Endothelial cell of umbilical vein (primary cell): ENCODE results near the gene KRT84. TPM values are rescaled to one million over a fixed set of nuclear protein-coding genes. Genes with fewer than 3 reads are reported as not detected.

Source experiments
- BruUV-seq: library from RNA; stranded (reverse); fragments of 400-500 nt; replicated peaks from 2 replicates; lab custom pipeline; 2021; lab: Mats Ljungman, UMichigan
- CTCF ChIA-PET: fragments of 300-600, 350-600 bp; sonication (Branson Sonifier 250); formaldehyde crosslinking; loops from one replicate; lab custom pipeline; 2021; ENCODE audit warnings: antibody characterized with exemption, inconsistent platforms; lab: Charles Lee
- POLR2A ChIA-PET: fragments of 300-600, 350-600 bp; sonication (Branson Sonifier 250); formaldehyde crosslinking; loops from one replicate; lab custom pipeline; 2021; ENCODE audit warnings: antibody characterized with exemption, inconsistent platforms; lab: Charles Lee
- DNase-seq: peaks from one replicate; pipeline ENCODE4 v3.0.0-alpha.2; 2011; ENCODE audit warnings: low read depth, low spot score
- FAIRE-seq: peaks from 2 replicates; lab custom pipeline; 2011; peaks lifted over from hg19 to GRCh38; lab: Jason Lieb, UNC
- H2AFZ ChIP-seq: 2 replicates; pipeline ENCODE4 v1.6.0; 2012; ENCODE audit warnings: low read depth, low read length, control low read depth, inconsistent platforms
- H3K27ac ChIP-seq: 2 replicates; pipeline ENCODE4 v1.5.1; 2011; ENCODE audit warnings: low read depth, mild to moderate bottlenecking, control low read depth, low read length, moderate library complexity; ENCODE audit not compliant: insufficient read depth
- H3K27me3 ChIP-seq, 2 experiments: 2 replicates each; pipeline versions ENCODE4 v1.6.0 to v1.6.1; 2011; ENCODE audit warnings: low read length in 2 of 2, mixed read lengths in 1 of 2; ENCODE audit not compliant: control insufficient read depth in 2 of 2, insufficient read depth in 2 of 2
- H3K36me3 ChIP-seq, 2 experiments: 2 replicates in 1 of 2; 3 replicates in 1 of 2; pipeline ENCODE4 v1.5.1; 2011; ENCODE audit warnings: low read length in 2 of 2, mild to moderate bottlenecking in 1 of 2, moderate library complexity in 1 of 2; ENCODE audit not compliant: control insufficient read depth in 2 of 2, insufficient read depth in 2 of 2; ENCODE audit errors: extremely low read depth in 1 of 2
- H3K4me1 ChIP-seq: 3 replicates; pipeline ENCODE4 v1.5.1; 2011; ENCODE audit warnings: mild to moderate bottlenecking, low read length; ENCODE audit not compliant: control insufficient read depth, insufficient read depth; ENCODE audit errors: extremely low read depth
- H3K4me2 ChIP-seq: 2 replicates; pipeline ENCODE4 v1.6.1; 2011; ENCODE audit warnings: low read length, control low read depth, mixed read lengths; ENCODE audit not compliant: insufficient read depth
- H3K4me3 ChIP-seq, 3 experiments: fragments of 200-600 bp in 1 of 3; sonication (generic), shearing (Covaris generic) in 1 of 3; replicated peaks in 1 of 3; 2 replicates each; pipeline ENCODE4 v1.5.1; 2011 to 2016; ENCODE audit warnings: control low read depth in 3 of 3, low read length in 3 of 3, mild to moderate bottlenecking in 2 of 3, inconsistent platforms in 1 of 3, low read depth in 1 of 3, moderate library complexity in 1 of 3; ENCODE audit not compliant: insufficient read depth in 1 of 3
- H3K79me2 ChIP-seq: 2 replicates; pipeline ENCODE4 v1.6.0; 2012; ENCODE audit warnings: low read length, inconsistent platforms; ENCODE audit not compliant: control insufficient read depth, insufficient read depth
- H3K9ac ChIP-seq: replicated peaks from 2 replicates; pipeline ENCODE3; 2011; ENCODE audit warnings: low read length, control low read depth; ENCODE audit not compliant: insufficient read depth; ENCODE audit errors: extremely low read depth
- H3K9me1 ChIP-seq: replicated peaks from 3 replicates; pipeline ENCODE4 v1.6.0; 2011; ENCODE audit warnings: mild to moderate bottlenecking, low read length; ENCODE audit not compliant: control insufficient read depth, insufficient read depth; ENCODE audit errors: extremely low read depth
- H3K9me3 ChIP-seq: replicated peaks from 2 replicates; pipeline ENCODE4 v1.5.1; 2012; ENCODE audit warnings: low read length, inconsistent platforms; ENCODE audit not compliant: control insufficient read depth, insufficient read depth
- H4K20me1 ChIP-seq: replicated peaks from 2 replicates; pipeline ENCODE3; 2011; ENCODE audit warnings: mild to moderate bottlenecking, low read length; ENCODE audit not compliant: control insufficient read depth, insufficient read depth; ENCODE audit errors: extremely low read depth
- EZH2 ChIP-seq: IDR thresholded peaks from 2 replicates; pipeline ENCODE4 v1.6.1; 2012; ENCODE audit warnings: borderline replicate concordance, low read depth, mild to moderate bottlenecking, moderate library complexity, low read length, inconsistent platforms; ENCODE audit not compliant: severe bottlenecking
- FOS ChIP-seq: IDR thresholded peaks from 2 replicates; pipeline ENCODE4 v1.6.1; 2011; ENCODE audit warnings: mild to moderate bottlenecking, low read length, moderate library complexity, borderline replicate concordance; ENCODE audit not compliant: insufficient read depth
- JUN ChIP-seq: IDR thresholded peaks from 2 replicates; pipeline ENCODE4 v1.6.1; 2011; ENCODE audit warnings: borderline replicate concordance, low read depth; ENCODE audit not compliant: insufficient read length, insufficient read depth
- POLR2A ChIP-seq: IDR thresholded peaks from 2 replicates; pipeline ENCODE4 v1.6.1; 2012; ENCODE audit warnings: low read depth, mild to moderate bottlenecking, control low read depth, low read length
- POLR2AphosphoS5 ChIP-seq: IDR thresholded peaks from 2 replicates; pipeline ENCODE4 v1.6.1; 2012; ENCODE audit warnings: low read depth, mild to moderate bottlenecking, control low read depth, low read length, moderate library complexity; ENCODE audit not compliant: insufficient read depth
- dilution Hi-C: fragments of 300-500 bp; cut with MboI; formaldehyde crosslinking; loops from one replicate; pipeline ENCODE4 v1.15.0; 2019; ENCODE audit warnings: low sequenced_read_pairs; ENCODE audit not compliant: extremely low pct_ligation_motif_present
- intact Hi-C: fragments of 100-400 bp; cut with micrococcal nuclease; formaldehyde crosslinking; loops from one replicate; pipeline ENCODE4 v1.10.0; 2022
- polyA plus RNA-seq, 4 experiments: library from polyadenylated mRNA; depleted of rRNA in 3 of 4; stranded (reverse) in 3 of 4; unstranded in 1 of 4; fragments of >200 nt; gene quantifications; 2 replicates each; pipeline versions ENCODE4 v1.2.1 to v1.2.3, GENCODE V29; 2011 to 2012; ENCODE audit warnings: missing spikeins in 1 of 4
- total RNA-seq: library from RNA; stranded (reverse); gene quantifications from 2 replicates; pipeline ENCODE4 v1.2.3, GENCODE V29; 2021
- TF ChIP-seq, protein P1 (sequence below), 2 donors: IDR thresholded peaks; 1 replicate in 1 of 2; 2 replicates in 1 of 2; pipeline ENCODE4 v1.5.1; 2011; ENCODE audit warnings: low read length in 2 of 2, mild to moderate bottlenecking in 2 of 2, moderate library complexity in 2 of 2, control low read depth in 1 of 2, inconsistent platforms in 1 of 2, low read depth in 1 of 2; ENCODE audit not compliant: insufficient read depth in 1 of 2; ENCODE audit errors: extremely low read depth in 1 of 2
- TF ChIP-seq, protein P2 (sequence below): IDR thresholded peaks from 2 replicates; pipeline ENCODE4 v1.6.1; 2011; ENCODE audit not compliant: insufficient read depth, insufficient read length

Gene KRT84
- total and polyA plus RNA-seq, 2 donors (not counting 3 experiments of a cell fraction or from before 2014, with no cell fraction given), result not detected

DNA sequence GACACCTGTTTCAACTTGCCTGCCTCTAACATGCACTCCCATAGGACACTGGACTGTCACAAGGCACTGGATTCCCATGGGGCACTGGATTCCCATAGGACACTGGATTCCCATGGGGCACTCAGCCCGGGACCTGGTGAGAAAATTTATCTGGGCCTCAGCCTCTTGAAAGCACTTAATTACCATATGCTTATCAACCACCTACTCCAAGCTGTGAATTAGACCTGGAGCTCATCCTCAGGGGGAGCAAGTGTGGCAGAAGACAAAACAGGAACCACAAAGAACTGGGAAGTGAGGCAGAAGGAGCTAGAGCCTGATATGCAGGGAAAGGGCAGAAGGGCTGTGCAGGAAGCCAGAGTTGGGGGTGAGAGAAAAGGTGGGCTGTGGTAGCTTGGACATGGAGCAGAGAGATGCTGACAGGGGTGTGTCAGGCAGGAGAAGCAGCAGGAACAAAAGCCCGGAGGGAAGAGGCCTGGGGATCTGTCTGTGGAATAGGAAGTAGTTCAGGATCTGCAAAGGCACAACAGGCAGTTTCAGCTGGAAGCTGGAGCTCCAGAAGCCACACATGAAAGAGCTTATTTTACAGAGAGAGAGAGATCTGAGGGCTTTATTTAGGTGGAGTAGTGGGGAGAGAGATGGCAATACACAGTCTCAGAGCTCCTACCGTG, 17.6 kb upstream of the KRT84 start:
- no peak for DNase-seq
- no peaks in the 10 kb centered on the region for H3K9me3 ChIP-seq
- H3K9ac ChIP-seq, result no peak overlapping the region
- H3K27ac ChIP-seq, result no peak overlapping the region
- no peaks in the 10 kb centered on the region for H3K4me1 ChIP-seq
- ChIA-PET POLR2A (no interaction called here), CTCF (interaction anchor here (1.0 to 2.0 kb wide), 4 partner anchors 11 to 477 kb away, joined by 3 to 8 read pairs (median 3); no protein-coding TSS in a partner anchor)
- H2AFZ ChIP-seq, result no peak overlapping the region
- no peaks in the 10 kb centered on the region for H3K9me1 ChIP-seq
- intact Hi-C loops (no loop called here), dilution Hi-C loops (no loop called here)
- no peaks in the 10 kb centered on the region for H3K36me3 ChIP-seq
- TF ChIP-seq, protein P1, sequence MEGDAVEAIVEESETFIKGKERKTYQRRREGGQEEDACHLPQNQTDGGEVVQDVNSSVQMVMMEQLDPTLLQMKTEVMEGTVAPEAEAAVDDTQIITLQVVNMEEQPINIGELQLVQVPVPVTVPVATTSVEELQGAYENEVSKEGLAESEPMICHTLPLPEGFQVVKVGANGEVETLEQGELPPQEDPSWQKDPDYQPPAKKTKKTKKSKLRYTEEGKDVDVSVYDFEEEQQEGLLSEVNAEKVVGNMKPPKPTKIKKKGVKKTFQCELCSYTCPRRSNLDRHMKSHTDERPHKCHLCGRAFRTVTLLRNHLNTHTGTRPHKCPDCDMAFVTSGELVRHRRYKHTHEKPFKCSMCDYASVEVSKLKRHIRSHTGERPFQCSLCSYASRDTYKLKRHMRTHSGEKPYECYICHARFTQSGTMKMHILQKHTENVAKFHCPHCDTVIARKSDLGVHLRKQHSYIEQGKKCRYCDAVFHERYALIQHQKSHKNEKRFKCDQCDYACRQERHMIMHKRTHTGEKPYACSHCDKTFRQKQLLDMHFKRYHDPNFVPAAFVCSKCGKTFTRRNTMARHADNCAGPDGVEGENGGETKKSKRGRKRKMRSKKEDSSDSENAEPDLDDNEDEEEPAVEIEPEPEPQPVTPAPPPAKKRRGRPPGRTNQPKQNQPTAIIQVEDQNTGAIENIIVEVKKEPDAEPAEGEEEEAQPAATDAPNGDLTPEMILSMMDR (IDR thresholded peaks at IDR 0.05; ENCODE audit: extremely low read depth in 1 of 2, insufficient read depth in 1 of 2, low read depth in 1 of 2, low read length in 2 of 2), result no peak
- no peak for TF ChIP-seq POLR2A
- TF ChIP-seq JUN, result no peak
- TF ChIP-seq, protein P2, sequence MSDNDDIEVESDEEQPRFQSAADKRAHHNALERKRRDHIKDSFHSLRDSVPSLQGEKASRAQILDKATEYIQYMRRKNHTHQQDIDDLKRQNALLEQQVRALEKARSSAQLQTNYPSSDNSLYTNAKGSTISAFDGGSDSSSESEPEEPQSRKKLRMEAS, result no peak
- TF ChIP-seq POLR2AphosphoS5, result no peak
- no peak for TF ChIP-seq FOS
- no peak for TF ChIP-seq EZH2
- no peak for FAIRE-seq
- no peaks in the 10 kb centered on the region for H3K79me2 ChIP-seq
- H3K27me3 ChIP-seq, result peaks cover 0 to 5% of the 10 kb centered on the region in 2 experiments
- H3K4me3 ChIP-seq, result no peak overlapping the region
- no TSS peak for BruUV-seq
- H4K20me1 ChIP-seq, result no peaks in the 10 kb centered on the region
- no peak overlapping the region for H3K4me2 ChIP-seq
